Mucosa of rectum (tissue), 2 donors: Measurements from ENCODE around the gene UQCR10.

Experiments used
- H3K27ac ChIP-seq, 2 donors: one replicate each; pipeline ENCODE4 v1.7.0; 2013; ENCODE audit warnings: inconsistent platforms in 2 of 2, low read depth in 2 of 2, low read length in 2 of 2
- H3K27me3 ChIP-seq, 2 donors: one replicate each; pipeline ENCODE4 v1.7.0; 2013; ENCODE audit warnings: low read length in 2 of 2; ENCODE audit not compliant: control insufficient read depth in 2 of 2, insufficient read depth in 2 of 2
- H3K36me3 ChIP-seq, 2 donors: one replicate each; pipeline ENCODE4 v1.7.0; 2013; ENCODE audit warnings: low read length in 2 of 2; ENCODE audit not compliant: control insufficient read depth in 2 of 2, insufficient read depth in 2 of 2
- H3K4me1 ChIP-seq, 2 donors: one replicate each; pipeline ENCODE4 v1.7.0; 2013; ENCODE audit warnings: low read length in 2 of 2, mild to moderate bottlenecking in 1 of 2; ENCODE audit not compliant: control insufficient read depth in 2 of 2, insufficient read depth in 2 of 2
- H3K4me3 ChIP-seq, 2 donors: one replicate each; pipeline ENCODE4 v1.7.0; 2013; ENCODE audit warnings: low read length in 2 of 2
- H3K9ac ChIP-seq, 2 donors: one replicate each; pipeline ENCODE4 v1.7.0; 2013; ENCODE audit warnings: low read length in 2 of 2, low read depth in 1 of 2, mild to moderate bottlenecking in 1 of 2
- H3K9me3 ChIP-seq, 2 donors: one replicate each; pipeline ENCODE4 v1.7.0; 2013; ENCODE audit warnings: low read length in 2 of 2; ENCODE audit not compliant: control insufficient read depth in 2 of 2
- donor health status: healthy.
- donor health status: Normal muscosa, but diverticular disease.

The UQCR10 gene

GRCh38 chr22:29762263-29762662 is 4.9 kb upstream of the UQCR10 start:
- Histone ChIP-seq H3K27me3 (no peaks in the 10 kb centered on the region), H3K4me3 (no peak overlapping the region), H3K36me3 (no peaks in the 10 kb centered on the region), H3K4me1 (peaks cover 8% of the 10 kb centered on the region in 2 donors), H3K27ac (no peak overlapping the region), H3K9ac (no peak overlapping the region), H3K9me3 (no peaks in the 10 kb centered on the region)

- peak overlapping the region; percentile 94 to 96 for H3K9ac ChIP-seq
These were observed 1.1 kb upstream of the UQCR10 start for GRCh38 chr22:29765905-29766631.

GRCh38 chr22:29766632-29767170 is 468 bp upstream of the UQCR10 start, which contains the start of gene ZMAT5:
TSS of gene ZMAT5 (minus strand) at chr22:29767007. CDS start at chr22:29748544, 18,463 bp downstream.
- peak within 1 kb of the TSS; percentile 94 to 96 for H3K9ac ChIP-seq
- H3K4me1 ChIP-seq = peaks cover 12 to 18% of the 10 kb centered on the region in 2 donors
- peaks cover 14 to 22% of the 10 kb centered on the region in 2 donors for H3K36me3 ChIP-seq
- H3K27ac ChIP-seq = peak within 1 kb of the TSS; percentile 92 to 94
- peak within 1 kb of the TSS; percentile 88 to 92 for H3K4me3 ChIP-seq
- H3K9me3 ChIP-seq = no peaks in the 10 kb centered on the region
- no peaks in the 10 kb centered on the region for H3K27me3 ChIP-seq

More at GRCh38 chr22:29765905-29766631, 1.1 kb upstream of the UQCR10 start:
- H3K4me1 ChIP-seq = peaks cover 12 to 18% of the 10 kb centered on the region in 2 donors
- peak overlapping the region; percentile 92 to 94 for H3K27ac ChIP-seq
- H3K27me3 ChIP-seq = no peaks in the 10 kb centered on the region
- peak overlapping the region; percentile 88 to 92 for H3K4me3 ChIP-seq
- H3K36me3 ChIP-seq = peaks cover 13 to 21% of the 10 kb centered on the region in 2 donors
- H3K9me3 ChIP-seq = no peaks in the 10 kb centered on the region

GRCh38 chr22:29768052-29768693 is 1.0 kb downstream of the UQCR10 start:
- Histone ChIP-seq H3K9me3 (no peaks in the 10 kb centered on the region), H3K36me3 (peaks cover 14 to 22% of the 10 kb centered on the region in 2 donors), H3K9ac (peak overlapping the region; percentile 93 to 96), H3K4me1 (peaks cover 12 to 18% of the 10 kb centered on the region in 2 donors), H3K27me3 (no peaks in the 10 kb centered on the region), H3K4me3 (peak overlapping the region; percentile 88 to 92), H3K27ac (peak overlapping the region in 1 of 2 donors; percentile 94)

- H3K4me1 ChIP-seq = peaks cover 12 to 18% of the 10 kb centered on the region in 2 donors
- H3K9ac ChIP-seq = no peak overlapping the region
- H3K36me3 ChIP-seq = peaks cover 14 to 22% of the 10 kb centered on the region in 2 donors
- no peak overlapping the region for H3K4me3 ChIP-seq
- H3K27me3 ChIP-seq = no peaks in the 10 kb centered on the region
- no peak overlapping the region for H3K27ac ChIP-seq
- no peaks in the 10 kb centered on the region for H3K9me3 ChIP-seq
These were observed 2.7 kb downstream of the UQCR10 start for GRCh38 chr22:29769723-29770321.

- Histone ChIP-seq H3K9ac (no peak overlapping the region), H3K9me3 (no peaks in the 10 kb centered on the region), H3K27ac (no peak overlapping the region), H3K4me3 (no peak overlapping the region), H3K27me3 (no peaks in the 10 kb centered on the region), H3K36me3 (peaks cover 14 to 22% of the 10 kb centered on the region in 2 donors), H3K4me1 (peaks cover 4 to 10% of the 10 kb centered on the region in 2 donors)
These were observed 5.0 kb downstream of the UQCR10 start for GRCh38 chr22:29772170-29772641.

- Histone ChIP-seq H3K4me1 (peaks cover 2 to 6% of the 10 kb centered on the region in 2 donors), H3K27me3 (no peaks in the 10 kb centered on the region), H3K4me3 (no peak overlapping the region), H3K9me3 (no peaks in the 10 kb centered on the region), H3K36me3 (peaks cover 14 to 22% of the 10 kb centered on the region in 2 donors), H3K27ac (no peak overlapping the region), H3K9ac (no peak overlapping the region)
These were observed 6.1 kb downstream of the UQCR10 start for GRCh38 chr22:29773233-29773632.

- Histone ChIP-seq H3K9me3 (no peaks in the 10 kb centered on the region), H3K36me3 (no peaks in the 10 kb centered on the region), H3K4me1 (peaks cover 10 to 12% of the 10 kb centered on the region in 2 donors), H3K4me3 (no peak overlapping the region), H3K27me3 (no peaks in the 10 kb centered on the region), H3K27ac (no peak overlapping the region), H3K9ac (no peak overlapping the region)
These were observed 13.1 kb downstream of the UQCR10 start for GRCh38 chr22:29780220-29780619.

- H3K9ac ChIP-seq = no peak overlapping the region
- no peak overlapping the region for H3K4me3 ChIP-seq
These were observed 13.8 kb downstream of the UQCR10 start for GRCh38 chr22:29780748-29781676.

More at GRCh38 chr22:29780748-29781676, 13.8 kb downstream of the UQCR10 start:
- Histone ChIP-seq H3K9me3 (no peaks in the 10 kb centered on the region), H3K27me3 (no peaks in the 10 kb centered on the region), H3K36me3 (no peaks in the 10 kb centered on the region), H3K4me1 (peaks cover 10 to 12% of the 10 kb centered on the region in 2 donors), H3K27ac (peak overlapping the region in 1 of 2 donors; percentile 23)
